CD4-positive, alpha-beta T cell (primary cell): ENCODE data around the gene COL25A1. TPM values are rescaled to one million over a fixed set of nuclear protein-coding genes. Genes with fewer than 3 reads are reported as not detected.

Experiments
- ATAC-seq: fragments of 200-7000 bp; cut with Tn5 transposase; one replicate; pipeline ENCODE4 v1.10.0; 2022; ENCODE audit warnings: mild to moderate bottlenecking; ENCODE audit not compliant: poor library complexity
- CTCF ChIA-PET: fragments of 350-600 bp; sonication (Branson Sonifier 250); formaldehyde crosslinking; loops from one replicate; lab custom pipeline; 2021; ENCODE audit warnings: antibody characterized with exemption, inconsistent platforms; lab: Charles Lee
- POLR2A ChIA-PET: fragments of 350-600 bp; sonication (Branson Sonifier 250); formaldehyde crosslinking; loops from one replicate; lab custom pipeline; 2021; ENCODE audit warnings: antibody characterized with exemption, inconsistent platforms; lab: Charles Lee
- DNase-seq, 14 experiments: peaks; one replicate each; pipeline ENCODE4 v3.0.0-alpha.2; 2013 to 2020; ENCODE audit warnings: mixed read lengths in 2 of 14
- H3K27ac ChIP-seq, 2 donors: one replicate each; pipeline versions ENCODE4 v1.5.1 to v1.7.0; 2013; ENCODE audit warnings: low read length in 2 of 2, low read depth in 1 of 2, mild to moderate bottlenecking in 1 of 2
- H3K27me3 ChIP-seq, 2 experiments: 1 replicate in 1 of 2; 2 replicates in 1 of 2; pipeline versions ENCODE4 v1.6.1 to v1.7.0; 2013; ENCODE audit warnings: low read length in 2 of 2, control low read depth in 1 of 2, mild to moderate bottlenecking in 1 of 2, moderate library complexity in 1 of 2; ENCODE audit not compliant: insufficient read depth in 2 of 2, control insufficient read depth in 1 of 2
- H3K36me3 ChIP-seq: one replicate; pipeline ENCODE4 v1.6.1; 2013; ENCODE audit warnings: low read length, control low read depth; ENCODE audit not compliant: insufficient read depth
- H3K4me1 ChIP-seq: one replicate; pipeline ENCODE4 v1.6.1; 2013; ENCODE audit warnings: low read length, control low read depth; ENCODE audit not compliant: insufficient read depth
- H3K4me3 ChIP-seq: one replicate; pipeline ENCODE4 v1.5.1; 2013; ENCODE audit warnings: mild to moderate bottlenecking, low read length, moderate library complexity
- H3K9me3 ChIP-seq, 2 experiments: 1 replicate in 1 of 2; 2 replicates in 1 of 2; pipeline versions ENCODE4 v1.6.1 to v1.7.0; 2013; ENCODE audit warnings: low read length in 2 of 2, mild to moderate bottlenecking in 2 of 2, control low read depth in 1 of 2, moderate library complexity in 1 of 2; ENCODE audit not compliant: control insufficient read depth in 1 of 2, insufficient read depth in 1 of 2
- H3K27ac Mint-ChIP-seq: one replicate; pipeline ENCODE4 v1.8.0; 2020; ENCODE audit warnings: mixed read lengths
- H3K27me3 Mint-ChIP-seq: one replicate; pipeline ENCODE4 v1.8.0; 2021; ENCODE audit warnings: mixed read lengths
- H3K36me3 Mint-ChIP-seq: one replicate; pipeline ENCODE4 v1.8.0; 2021; ENCODE audit warnings: low read depth, mixed read lengths
- H3K4me1 Mint-ChIP-seq: one replicate; pipeline ENCODE4 v1.8.0; 2021; ENCODE audit warnings: low read depth, mixed read lengths
- H3K4me3 Mint-ChIP-seq: one replicate; pipeline ENCODE4 v1.8.0; 2020; ENCODE audit warnings: mild to moderate bottlenecking, mixed read lengths
- H3K9me3 Mint-ChIP-seq: one replicate; pipeline ENCODE4 v1.8.0; 2020; ENCODE audit warnings: mixed read lengths
- intact Hi-C, 2 experiments: fragments of 100-400 bp; cut with DNase I in 1 of 2; cut with micrococcal nuclease in 1 of 2; formaldehyde crosslinking; loops; one replicate each; pipeline versions ENCODE4 v1.15.1 to v1.9.0; 2023 to 2025; cut with DNase I, micrococcal nuclease
- total RNA-seq, 174 experiments: library from RNA in 2 of 174; stranded (reverse) in 2 of 174; gene quantifications; one replicate each; pipeline ENCODE4 v1.2.3 and lab custom pipeline; 2021 to 2026
- TF ChIP-seq, protein P1 (sequence below): fragments of 200-600 bp; IDR thresholded peaks from one replicate; pipeline ENCODE4 v1.8.0; 2022; ENCODE audit warnings: antibody characterized with exemption, mild to moderate bottlenecking

COL25A1 gene
- total RNA-seq, 2 experiments from 2014 or later, result 0.42 TPM; not detected in 1

DNA sequence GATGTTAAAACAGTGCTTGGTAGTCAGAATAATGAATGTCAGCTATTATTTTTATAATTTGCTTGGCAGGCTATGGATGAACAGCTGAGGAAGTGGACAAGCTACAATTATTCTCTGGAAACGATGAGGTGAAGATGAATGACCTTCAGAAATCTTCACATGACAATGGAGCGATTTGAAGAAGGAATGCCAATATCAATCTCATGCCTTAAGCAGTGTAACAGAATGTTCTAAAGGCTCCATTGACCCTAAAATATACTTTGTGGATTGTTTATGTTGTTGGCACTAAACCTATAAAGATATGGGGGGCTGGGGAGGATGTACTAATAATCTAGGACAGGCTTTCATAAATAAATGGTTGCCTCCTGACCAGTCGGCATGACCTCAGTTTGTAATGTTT, 36.2 kb downstream of the COL25A1 start:
- ATAC-seq (no peak), DNase-seq (no peak)
- Histone ChIP-seq H3K4me1 (no peaks in the 10 kb centered on the region), H3K4me3 (no peak overlapping the region), H3K36me3 (no peaks in the 10 kb centered on the region), H3K27me3 (no peaks in the 10 kb centered on the region), H3K27ac (no peak overlapping the region), H3K9me3 (no peaks in the 10 kb centered on the region)
- CTCF ChIA-PET, result no interaction called here
- H3K36me3 Mint-ChIP-seq, result no peaks in the 10 kb centered on the region
- H3K4me1 Mint-ChIP-seq, result no peaks in the 10 kb centered on the region
- H3K27ac Mint-ChIP-seq, result no peak overlapping the region
- intact Hi-C loops, result no loop called here
- peaks cover 4% of the 10 kb centered on the region for H3K27me3 Mint-ChIP-seq
- TF ChIP-seq, protein P1, sequence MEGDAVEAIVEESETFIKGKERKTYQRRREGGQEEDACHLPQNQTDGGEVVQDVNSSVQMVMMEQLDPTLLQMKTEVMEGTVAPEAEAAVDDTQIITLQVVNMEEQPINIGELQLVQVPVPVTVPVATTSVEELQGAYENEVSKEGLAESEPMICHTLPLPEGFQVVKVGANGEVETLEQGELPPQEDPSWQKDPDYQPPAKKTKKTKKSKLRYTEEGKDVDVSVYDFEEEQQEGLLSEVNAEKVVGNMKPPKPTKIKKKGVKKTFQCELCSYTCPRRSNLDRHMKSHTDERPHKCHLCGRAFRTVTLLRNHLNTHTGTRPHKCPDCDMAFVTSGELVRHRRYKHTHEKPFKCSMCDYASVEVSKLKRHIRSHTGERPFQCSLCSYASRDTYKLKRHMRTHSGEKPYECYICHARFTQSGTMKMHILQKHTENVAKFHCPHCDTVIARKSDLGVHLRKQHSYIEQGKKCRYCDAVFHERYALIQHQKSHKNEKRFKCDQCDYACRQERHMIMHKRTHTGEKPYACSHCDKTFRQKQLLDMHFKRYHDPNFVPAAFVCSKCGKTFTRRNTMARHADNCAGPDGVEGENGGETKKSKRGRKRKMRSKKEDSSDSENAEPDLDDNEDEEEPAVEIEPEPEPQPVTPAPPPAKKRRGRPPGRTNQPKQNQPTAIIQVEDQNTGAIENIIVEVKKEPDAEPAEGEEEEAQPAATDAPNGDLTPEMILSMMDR, result no peak
- no peaks in the 10 kb centered on the region for H3K9me3 Mint-ChIP-seq
- POLR2A ChIA-PET, result interaction anchor here (0.5 kb wide), 1 partner anchor 585 kb away, joined by 3 read pairs; no protein-coding TSS in a partner anchor
- H3K4me3 Mint-ChIP-seq, result no peak overlapping the region

DNA sequence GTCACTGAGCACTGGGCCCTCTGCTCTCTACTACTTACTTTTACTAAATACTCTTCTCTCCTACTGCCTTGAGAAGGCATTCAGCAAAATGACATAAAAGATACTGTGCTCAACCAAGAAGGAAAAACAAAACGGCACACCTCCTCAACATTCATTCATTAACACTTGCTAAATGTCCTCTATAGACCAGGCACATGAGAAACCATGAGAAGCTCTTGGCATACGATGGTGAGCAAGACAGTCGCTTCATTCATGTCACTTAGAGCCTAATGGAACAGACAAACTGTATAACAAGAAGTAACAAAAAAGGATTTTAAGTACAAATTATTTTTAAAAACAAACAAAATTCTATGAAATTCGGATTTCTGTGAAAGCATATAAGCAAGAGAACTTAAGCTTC, 38.7 kb downstream of the COL25A1 start:
- DNase-seq, result no peak
- Histone ChIP-seq H3K4me3 (no peak overlapping the region), H3K4me1 (no peaks in the 10 kb centered on the region), H3K36me3 (no peaks in the 10 kb centered on the region), H3K27ac (no peak overlapping the region), H3K9me3 (no peaks in the 10 kb centered on the region), H3K27me3 (no peaks in the 10 kb centered on the region)
- ChIA-PET CTCF (no interaction called here), POLR2A (no interaction called here)
- H3K27ac Mint-ChIP-seq, result no peak overlapping the region
- H3K27me3 Mint-ChIP-seq, result peaks cover 4% of the 10 kb centered on the region
- intact Hi-C loops, result no loop called here
- ATAC-seq, result no peak
- H3K4me3 Mint-ChIP-seq, result no peak overlapping the region
- H3K36me3 Mint-ChIP-seq, result no peaks in the 10 kb centered on the region
- no peaks in the 10 kb centered on the region for H3K4me1 Mint-ChIP-seq
- TF ChIP-seq, protein P1, result no peak
- H3K9me3 Mint-ChIP-seq, result no peaks in the 10 kb centered on the region

DNA sequence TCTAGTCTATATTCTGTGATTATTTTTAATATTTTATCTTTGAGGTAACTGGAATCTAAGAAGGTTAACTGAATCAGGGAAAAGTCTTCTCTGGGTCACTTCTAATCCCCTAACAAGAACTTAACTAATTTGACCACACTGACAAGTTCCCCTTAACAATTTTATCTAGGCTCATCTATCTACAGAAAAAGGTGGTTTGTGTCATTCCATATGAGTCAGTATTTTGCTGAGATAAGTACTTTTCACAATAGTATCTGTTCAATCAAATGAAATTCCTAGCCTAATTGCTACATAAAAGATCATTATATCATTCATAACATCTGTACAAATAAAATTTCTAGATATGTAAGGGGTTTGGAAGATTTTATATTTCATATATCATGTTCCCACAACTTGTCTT, 45.6 kb downstream of the COL25A1 start:
- Histone ChIP-seq H3K9me3 (no peaks in the 10 kb centered on the region), H3K27me3 (peaks cover 0 to 4% of the 10 kb centered on the region in 2 experiments), H3K4me1 (no peaks in the 10 kb centered on the region), H3K4me3 (no peak overlapping the region), H3K27ac (no peak overlapping the region), H3K36me3 (no peaks in the 10 kb centered on the region)
- ChIA-PET CTCF (no interaction called here), POLR2A (no interaction called here)
- Mint-ChIP-seq H3K9me3 (no peaks in the 10 kb centered on the region), H3K4me1 (no peaks in the 10 kb centered on the region), H3K36me3 (no peaks in the 10 kb centered on the region), H3K27ac (no peak overlapping the region), H3K4me3 (no peak overlapping the region), H3K27me3 (no peaks in the 10 kb centered on the region)
- ATAC-seq (no peak), DNase-seq (no peak)
- TF ChIP-seq, protein P1, result no peak
- intact Hi-C loops, result no loop called here
